Prostate gland (tissue), 2 donors: Measurements from ENCODE around the gene ZSWIM6. TPM values are rescaled to one million over a fixed set of nuclear protein-coding genes. Genes with fewer than 3 reads are reported as not detected.

ENCODE experiments used
- DNase-seq: peaks from one replicate; pipeline ENCODE4 v3.0.0-alpha.2; 2019; ENCODE audit warnings: low spot score
- H3K27ac ChIP-seq, 2 donors: fragments of 200-600 bp; sonication (generic); 2 replicates each; pipeline ENCODE4 v1.5.1; 2017 to 2019
- H3K27me3 ChIP-seq: fragments of 200-600 bp; sonication (generic); replicated peaks from 2 replicates; pipeline ENCODE4 v1.5.1; 2019; ENCODE audit not compliant: insufficient read depth
- H3K36me3 ChIP-seq, 2 donors: fragments of 200-600 bp; sonication (generic); 1 replicate in 1 of 2; 2 replicates in 1 of 2; pipeline versions ENCODE4 v1.5.1 to v1.8.1; 2017 to 2019
- H3K4me1 ChIP-seq: fragments of 200-600 bp; sonication (generic); replicated peaks from 2 replicates; pipeline ENCODE4 v1.5.1; 2019
- H3K4me3 ChIP-seq, 2 donors: fragments of 200-600 bp; sonication (generic); 2 replicates each; pipeline ENCODE4 v1.5.1; 2017 to 2019
- H3K9me3 ChIP-seq: fragments of 200-600 bp; sonication (generic); 2 replicates; pipeline ENCODE4 v1.5.1; 2017
- CTCF ChIP-seq, 4 experiments: fragments of 200-600 bp in 2 of 4; fragments of 450-650 bp in 2 of 4; sonication (generic) in 2 of 4; IDR thresholded peaks; 1 replicate in 3 of 4; 2 replicates in 1 of 4; pipeline ENCODE4 v1.5.1; 2016 to 2019; ENCODE audit warnings: antibody characterized with exemption in 4 of 4, mild to moderate bottlenecking in 2 of 4, moderate library complexity in 2 of 4
- POLR2A ChIP-seq: fragments of 450-650 bp; IDR thresholded peaks from one replicate; pipeline ENCODE4 v1.6.1; 2016; ENCODE audit warnings: antibody characterized with exemption, mild to moderate bottlenecking
- POLR2AphosphoS5 ChIP-seq: sonication (generic); formaldehyde crosslinking; IDR thresholded peaks from one replicate; pipeline ENCODE4 v1.6.1; 2017; ENCODE audit warnings: antibody characterized with exemption
- WGBS: methylation state at CpG from one replicate; pipeline ENCODE4 v1.1.5; 2018; 5-methylcytosine and 5-hydroxymethylcytosine counted together
- intact Hi-C: fragments of 100-400 bp; cut with DNase I; formaldehyde crosslinking; loops from one replicate; pipeline ENCODE4 v1.14.2; 2022
- total RNA-seq, 2 donors: library from RNA; depleted of rRNA; stranded (reverse); fragments of >200 nt; gene quantifications; one replicate each; pipeline ENCODE4 v1.1.0, GENCODE V29; 2016

Gene ZSWIM6
- total RNA-seq, 2 donors from 2014 or later: 8.7 to 13.7 TPM

GRCh38 chr5:61293071-61293470 is 39.0 kb upstream of the ZSWIM6 start:
- Histone ChIP-seq H3K9me3 (no peaks in the 10 kb centered on the region), H3K4me3 (no peak overlapping the region), H3K36me3 (no peaks in the 10 kb centered on the region), H3K27me3 (no peaks in the 10 kb centered on the region), H3K27ac (peak overlapping the region in 1 of 2 donors; percentile 33), H3K4me1 (no peaks in the 10 kb centered on the region)
- intact Hi-C loops: no loop called here
- 36% methylated on average over 4 of the region's 4 CpGs for WGBS
- TF ChIP-seq POLR2AphosphoS5 (no peak), CTCF (IDR thresholded peaks at IDR 0.05) (no peak), POLR2A (no peak)
- DNase-seq: no peak

- no peak for DNase-seq
- no peak overlapping the region for H3K4me3 ChIP-seq
- intact Hi-C loops: no loop called here
- no peaks in the 10 kb centered on the region for H3K36me3 ChIP-seq
- no peak for TF ChIP-seq CTCF (IDR thresholded peaks at IDR 0.05)
- 91% methylated on average over 5 of the region's 5 CpGs for WGBS
- no peak overlapping the region for H3K27ac ChIP-seq
- no peaks in the 10 kb centered on the region for H3K27me3 ChIP-seq
- H3K9me3 ChIP-seq: no peaks in the 10 kb centered on the region
- no peaks in the 10 kb centered on the region for H3K4me1 ChIP-seq
These were observed 38.2 kb upstream of the ZSWIM6 start for GRCh38 chr5:61293873-61294272.

- 74% methylated on average over 2 of the region's 2 CpGs for WGBS
- no peaks in the 10 kb centered on the region for H3K9me3 ChIP-seq
- H3K4me1 ChIP-seq: no peaks in the 10 kb centered on the region
- no peak for TF ChIP-seq CTCF (IDR thresholded peaks at IDR 0.05)
- TF ChIP-seq POLR2A: no peak
- no peak for TF ChIP-seq POLR2AphosphoS5
- H3K4me3 ChIP-seq: no peak overlapping the region
- no peak overlapping the region for H3K27ac ChIP-seq
- intact Hi-C loops: no loop called here
- H3K36me3 ChIP-seq: no peaks in the 10 kb centered on the region
- no peaks in the 10 kb centered on the region for H3K27me3 ChIP-seq
- no peak for DNase-seq
These were observed 36.7 kb upstream of the ZSWIM6 start for GRCh38 chr5:61295365-61295764.

- H3K36me3 ChIP-seq: no peaks in the 10 kb centered on the region
- intact Hi-C loops: no loop called here
- H3K27ac ChIP-seq: peak overlapping the region; percentile 30 to 69
- TF ChIP-seq POLR2AphosphoS5 (peak; percentile 3), POLR2A (no peak), CTCF (IDR thresholded peaks at IDR 0.05) (no peak)
- H3K9me3 ChIP-seq: no peaks in the 10 kb centered on the region
- no peaks in the 10 kb centered on the region for H3K27me3 ChIP-seq
- WGBS: 41% methylated on average over 3 of the region's 3 CpGs
- H3K4me1 ChIP-seq: no peaks in the 10 kb centered on the region
- DNase-seq: no peak
- no peak overlapping the region for H3K4me3 ChIP-seq
These were observed 34.0 kb upstream of the ZSWIM6 start for GRCh38 chr5:61298066-61298465.

- WGBS: 63% methylated on average over 6 of the region's 6 CpGs
- Histone ChIP-seq H3K27me3 (no peaks in the 10 kb centered on the region), H3K4me1 (no peaks in the 10 kb centered on the region), H3K36me3 (no peaks in the 10 kb centered on the region), H3K4me3 (no peak overlapping the region), H3K9me3 (no peaks in the 10 kb centered on the region), H3K27ac (peak overlapping the region; percentile 30 to 69)
- intact Hi-C loops: no loop called here
- DNase-seq: no peak
- no peak for TF ChIP-seq CTCF (IDR thresholded peaks at IDR 0.05)
- no peak for TF ChIP-seq POLR2A
- no peak for TF ChIP-seq POLR2AphosphoS5
These were observed 33.5 kb upstream of the ZSWIM6 start for GRCh38 chr5:61298580-61298979.
